Measurements from ENCODE around the gene ENAM.

ENAM gene

DNA sequence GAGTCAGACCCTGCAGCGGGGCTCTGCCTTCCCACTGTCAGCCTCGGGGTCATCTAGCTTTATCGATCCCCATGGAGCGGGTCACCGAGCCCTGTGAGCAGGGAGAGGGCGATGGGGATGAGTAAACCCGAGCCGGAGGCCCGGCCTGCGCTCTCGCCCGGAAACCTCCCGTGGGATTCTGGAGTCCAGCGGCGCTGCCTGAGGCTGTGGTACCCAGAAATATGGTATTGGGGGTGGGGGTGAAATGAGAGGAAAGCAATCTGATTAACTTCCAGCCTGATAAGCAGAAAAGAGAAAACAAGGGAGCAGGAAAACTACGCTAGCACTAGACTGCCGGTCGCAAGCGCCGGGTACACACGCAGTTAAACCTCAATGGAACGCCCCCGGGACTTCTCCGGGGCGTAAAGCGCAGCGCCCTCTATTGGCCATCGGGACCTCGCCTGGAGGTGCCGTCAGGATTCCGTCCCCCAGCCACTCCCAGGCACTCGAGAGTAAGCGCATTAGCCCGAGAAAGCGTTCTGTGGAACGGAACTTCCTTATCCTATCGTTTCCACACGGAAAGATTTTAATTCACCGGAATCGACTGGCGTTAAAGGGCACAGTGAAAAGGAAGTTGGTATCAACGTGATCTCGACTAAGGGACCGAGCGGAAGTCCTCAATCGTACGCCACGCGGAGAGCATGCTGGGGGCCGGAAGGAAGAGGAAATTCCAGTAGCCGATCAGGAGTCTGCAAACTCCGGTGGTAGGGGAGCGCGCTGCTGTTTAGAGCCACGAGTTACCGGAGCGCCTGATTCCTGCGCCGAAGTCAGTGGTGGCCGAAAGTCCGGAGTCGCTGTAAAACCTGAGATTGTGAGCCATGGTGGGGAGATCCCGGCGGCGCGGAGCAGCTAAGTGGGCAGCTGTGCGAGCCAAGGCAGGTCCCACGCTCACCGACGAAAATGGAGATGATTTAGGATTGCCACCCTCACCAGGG, 59.6 kb downstream of the ENAM start, which contains the start of gene UTP3:
UTP3 (plus strand) TSS at position 712 of the 974 bp plus-strand sequence; CDS start at position 858, 146 bp downstream.
- TF ChIP-seq, protein P1, sequence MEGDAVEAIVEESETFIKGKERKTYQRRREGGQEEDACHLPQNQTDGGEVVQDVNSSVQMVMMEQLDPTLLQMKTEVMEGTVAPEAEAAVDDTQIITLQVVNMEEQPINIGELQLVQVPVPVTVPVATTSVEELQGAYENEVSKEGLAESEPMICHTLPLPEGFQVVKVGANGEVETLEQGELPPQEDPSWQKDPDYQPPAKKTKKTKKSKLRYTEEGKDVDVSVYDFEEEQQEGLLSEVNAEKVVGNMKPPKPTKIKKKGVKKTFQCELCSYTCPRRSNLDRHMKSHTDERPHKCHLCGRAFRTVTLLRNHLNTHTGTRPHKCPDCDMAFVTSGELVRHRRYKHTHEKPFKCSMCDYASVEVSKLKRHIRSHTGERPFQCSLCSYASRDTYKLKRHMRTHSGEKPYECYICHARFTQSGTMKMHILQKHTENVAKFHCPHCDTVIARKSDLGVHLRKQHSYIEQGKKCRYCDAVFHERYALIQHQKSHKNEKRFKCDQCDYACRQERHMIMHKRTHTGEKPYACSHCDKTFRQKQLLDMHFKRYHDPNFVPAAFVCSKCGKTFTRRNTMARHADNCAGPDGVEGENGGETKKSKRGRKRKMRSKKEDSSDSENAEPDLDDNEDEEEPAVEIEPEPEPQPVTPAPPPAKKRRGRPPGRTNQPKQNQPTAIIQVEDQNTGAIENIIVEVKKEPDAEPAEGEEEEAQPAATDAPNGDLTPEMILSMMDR (IDR thresholded peaks at IDR 0.05): peak; percentile 98

DNA sequence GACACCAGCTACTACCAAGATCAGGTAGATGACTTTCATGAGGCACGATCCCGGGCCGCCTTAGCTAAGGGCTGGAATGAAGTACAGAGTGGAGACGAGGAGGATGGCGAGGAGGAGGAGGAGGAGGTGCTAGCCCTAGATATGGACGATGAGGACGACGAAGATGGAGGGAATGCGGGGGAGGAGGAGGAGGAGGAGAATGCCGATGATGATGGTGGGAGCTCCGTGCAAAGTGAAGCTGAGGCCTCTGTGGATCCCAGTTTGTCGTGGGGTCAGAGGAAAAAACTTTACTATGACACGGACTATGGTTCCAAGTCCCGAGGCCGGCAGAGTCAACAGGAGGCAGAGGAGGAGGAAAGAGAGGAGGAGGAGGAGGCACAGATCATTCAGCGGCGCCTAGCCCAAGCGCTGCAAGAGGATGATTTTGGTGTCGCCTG, 60.3 kb downstream of the ENAM start:
- TF ChIP-seq, protein P1 (IDR thresholded peaks at IDR 0.05): no peak

DNA sequence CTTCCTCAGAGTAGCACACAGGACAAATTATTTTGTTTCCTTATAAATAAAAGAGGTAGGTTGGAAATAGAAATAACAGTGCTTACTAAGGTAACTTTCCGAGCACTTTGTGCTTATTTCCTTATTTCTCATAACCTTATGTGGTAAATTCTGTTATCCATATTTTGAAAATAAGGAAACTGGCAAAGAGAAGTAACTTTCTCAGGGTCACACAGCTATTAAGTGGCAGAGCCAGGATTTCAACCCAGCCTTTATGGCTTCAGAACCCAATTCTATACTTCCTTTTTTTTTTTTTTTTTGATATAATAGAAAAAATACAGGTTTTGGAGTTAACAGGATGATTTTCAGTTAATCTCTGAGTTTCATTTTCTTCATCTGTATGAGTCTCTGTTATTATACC, 63.1 kb downstream of the ENAM start:
- TF ChIP-seq, protein P1 (IDR thresholded peaks at IDR 0.05): no peak
